PC-9 (cell line): Measurements from ENCODE around the gene PBX1.

Experiments
- EZH2 ChIP-seq: fragments of 200-600 bp; sonication (generic); IDR thresholded peaks from 2 replicates; pipeline ENCODE4 v1.8.0; 2017; ENCODE audit warnings: antibody characterized with exemption, low read depth
- TF ChIP-seq, protein P1 (sequence below): fragments of 200-600 bp; sonication (generic); conservative IDR thresholded peaks from 2 replicates; pipeline ENCODE4 v1.6.1; 2017; ENCODE audit warnings: mixed run types, antibody characterized with exemption, mild to moderate bottlenecking, moderate library complexity

DNA sequence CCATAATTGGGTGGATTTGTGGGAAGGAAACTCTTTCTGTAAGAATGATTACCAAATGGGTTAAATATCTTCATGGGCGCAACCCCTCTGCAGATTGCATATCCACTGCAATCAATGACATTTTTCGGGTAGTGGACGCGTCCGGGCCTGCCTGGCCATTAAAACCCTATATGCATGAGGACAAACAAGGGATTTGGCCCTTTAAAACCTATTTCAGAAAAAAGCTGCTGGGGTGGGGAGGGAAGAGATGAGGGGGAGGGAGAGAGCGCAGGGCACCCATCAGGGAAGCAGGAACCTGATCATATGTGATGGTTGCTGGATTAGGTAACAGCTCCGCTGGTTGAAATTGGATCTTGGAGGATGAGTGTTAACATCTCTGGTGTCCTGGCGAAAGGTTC lies 228.8 kb downstream of the PBX1 start:
- TF ChIP-seq, protein P1, sequence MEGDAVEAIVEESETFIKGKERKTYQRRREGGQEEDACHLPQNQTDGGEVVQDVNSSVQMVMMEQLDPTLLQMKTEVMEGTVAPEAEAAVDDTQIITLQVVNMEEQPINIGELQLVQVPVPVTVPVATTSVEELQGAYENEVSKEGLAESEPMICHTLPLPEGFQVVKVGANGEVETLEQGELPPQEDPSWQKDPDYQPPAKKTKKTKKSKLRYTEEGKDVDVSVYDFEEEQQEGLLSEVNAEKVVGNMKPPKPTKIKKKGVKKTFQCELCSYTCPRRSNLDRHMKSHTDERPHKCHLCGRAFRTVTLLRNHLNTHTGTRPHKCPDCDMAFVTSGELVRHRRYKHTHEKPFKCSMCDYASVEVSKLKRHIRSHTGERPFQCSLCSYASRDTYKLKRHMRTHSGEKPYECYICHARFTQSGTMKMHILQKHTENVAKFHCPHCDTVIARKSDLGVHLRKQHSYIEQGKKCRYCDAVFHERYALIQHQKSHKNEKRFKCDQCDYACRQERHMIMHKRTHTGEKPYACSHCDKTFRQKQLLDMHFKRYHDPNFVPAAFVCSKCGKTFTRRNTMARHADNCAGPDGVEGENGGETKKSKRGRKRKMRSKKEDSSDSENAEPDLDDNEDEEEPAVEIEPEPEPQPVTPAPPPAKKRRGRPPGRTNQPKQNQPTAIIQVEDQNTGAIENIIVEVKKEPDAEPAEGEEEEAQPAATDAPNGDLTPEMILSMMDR: no peak
- no peak for TF ChIP-seq EZH2
